Smooth muscle cell (in vitro differentiated cells): ENCODE measurements around the gene CHST4. TPM values are rescaled to one million over a fixed set of nuclear protein-coding genes. Genes with fewer than 3 reads are reported as not detected.

Experiments
- DNase-seq: peaks from one replicate; lab custom pipeline; 2025; ENCODE audit not compliant: unreplicated experiment; lab: John Stamatoyannopoulos, UW
- H2AFZ ChIP-seq: fragments of 200-600 bp; sonication (generic); 2 replicates; pipeline ENCODE4 v1.6.0; 2016; ENCODE audit warnings: antibody characterized with exemption, low read depth, mild to moderate bottlenecking
- H3F3A ChIP-seq: fragments of 200-600 bp; sonication (generic); 2 replicates; pipeline ENCODE4 v1.6.0; 2017; ENCODE audit warnings: antibody characterized with exemption, low read depth
- H3K27ac ChIP-seq: fragments of 200-600 bp; sonication (generic); 2 replicates; pipeline ENCODE4 v1.5.1; 2016; ENCODE audit warnings: low read depth, mild to moderate bottlenecking
- H3K27me3 ChIP-seq: fragments of 200-600 bp; sonication (generic); 2 replicates; pipeline ENCODE4 v1.6.1; 2016; ENCODE audit warnings: low read depth, mild to moderate bottlenecking
- H3K36me3 ChIP-seq: fragments of 200-600 bp; sonication (generic); 2 replicates; pipeline ENCODE4 v1.5.1; 2016; ENCODE audit warnings: low read depth
- H3K4me1 ChIP-seq: fragments of 200-600 bp; sonication (generic); 2 replicates; pipeline ENCODE4 v1.5.1; 2016; ENCODE audit warnings: low read depth
- H3K4me2 ChIP-seq: fragments of 200-600 bp; sonication (generic); 2 replicates; pipeline ENCODE4 v1.6.0; 2016; ENCODE audit warnings: mild to moderate bottlenecking
- H3K4me3 ChIP-seq: fragments of 200-600 bp; sonication (generic); 2 replicates; pipeline ENCODE4 v1.5.1; 2016; ENCODE audit warnings: mild to moderate bottlenecking
- H3K79me2 ChIP-seq: fragments of 200-600 bp; sonication (generic); 2 replicates; pipeline ENCODE4 v1.6.0; 2016; ENCODE audit warnings: low read depth, mild to moderate bottlenecking
- H3K9ac ChIP-seq: fragments of 200-600 bp; sonication (generic); 2 replicates; pipeline ENCODE4 v1.6.0; 2016; ENCODE audit warnings: low read depth
- H3K9me3 ChIP-seq: fragments of 200-600 bp; sonication (generic); replicated peaks from 2 replicates; pipeline ENCODE4 v1.5.1; 2016; ENCODE audit warnings: low read depth
- H4K20me1 ChIP-seq: fragments of 200-600 bp; sonication (generic); 2 replicates; pipeline ENCODE4 v1.6.0; 2016; ENCODE audit warnings: low read depth
- CTCF ChIP-seq: fragments of 200-600 bp; sonication (generic); IDR thresholded peaks from 2 replicates; pipeline ENCODE4 v1.5.1; 2017; ENCODE audit warnings: borderline replicate concordance, mild to moderate bottlenecking, antibody characterized with exemption; ENCODE audit not compliant: insufficient read depth, poor library complexity, severe bottlenecking
- WGBS: methylation state at CpG from one replicate; pipeline ENCODE4 v1.1.7; 2016; ENCODE audit warnings: low lambda C conversion rate; 5-methylcytosine and 5-hydroxymethylcytosine counted together
- polyA plus RNA-seq: library from polyadenylated mRNA; unstranded; fragments of >200 nt; fragmentation: Nextera tagmentation; extraction: Ambion mirVana; gene quantifications from 2 replicates; pipeline ENCODE4 v1.2.1, GENCODE V29; 2016
- total RNA-seq: library from RNA; depleted of rRNA; stranded (reverse); fragments of >200 nt; gene quantifications from 2 replicates; pipeline ENCODE4 v1.2.3, GENCODE V29; 2014

CHST4 gene
- total and polyA plus RNA-seq, 2 experiments from 2014 or later = not detected

- Histone ChIP-seq H3K27ac (no peak overlapping the region), H3K9me3 (no peaks in the 10 kb centered on the region), H3K27me3 (no peaks in the 10 kb centered on the region), H3F3A (peaks cover 6% of the 10 kb centered on the region), H3K36me3 (no peaks in the 10 kb centered on the region), H3K4me1 (no peaks in the 10 kb centered on the region), H2AFZ (no peak overlapping the region), H4K20me1 (no peaks in the 10 kb centered on the region), H3K4me2 (no peak overlapping the region), H3K4me3 (no peak overlapping the region), H3K9ac (no peak overlapping the region), H3K79me2 (no peaks in the 10 kb centered on the region)
- DNase-seq = no peak
- WGBS = 96% methylated on average over 4 of the region's 4 CpGs
- TF ChIP-seq CTCF = no peak
Measured at GRCh38 chr16:71568551-71568950, 42.3 kb downstream of the CHST4 start.

- Histone ChIP-seq H3K9me3 (no peaks in the 10 kb centered on the region), H3K9ac (no peak overlapping the region), H3K4me3 (no peak overlapping the region), H3K36me3 (no peaks in the 10 kb centered on the region), H3F3A (peaks cover 6% of the 10 kb centered on the region), H3K27ac (no peak overlapping the region), H3K27me3 (no peaks in the 10 kb centered on the region), H4K20me1 (no peaks in the 10 kb centered on the region), H2AFZ (no peak overlapping the region), H3K79me2 (no peaks in the 10 kb centered on the region), H3K4me2 (no peak overlapping the region), H3K4me1 (no peaks in the 10 kb centered on the region)
- WGBS = 98% methylated on average over 4 of the region's 4 CpGs
- no peak for TF ChIP-seq CTCF
- no peak for DNase-seq
Measured at GRCh38 chr16:71569621-71570020, 43.4 kb downstream of the CHST4 start.

- no peaks in the 10 kb centered on the region for H4K20me1 ChIP-seq
- H3K4me2 ChIP-seq = no peak overlapping the region
- no peak overlapping the region for H2AFZ ChIP-seq
- no peak overlapping the region for H3K9ac ChIP-seq
- no peaks in the 10 kb centered on the region for H3K4me1 ChIP-seq
- TF ChIP-seq CTCF = no peak
- no peak for DNase-seq
- 94% methylated on average over 8 of the region's 8 CpGs for WGBS
- H3K9me3 ChIP-seq = no peaks in the 10 kb centered on the region
- no peak overlapping the region for H3K4me3 ChIP-seq
- H3K27me3 ChIP-seq = no peaks in the 10 kb centered on the region
- no peak overlapping the region for H3K27ac ChIP-seq
- H3K36me3 ChIP-seq = no peaks in the 10 kb centered on the region
- no peaks in the 10 kb centered on the region for H3K79me2 ChIP-seq
- peaks cover 6% of the 10 kb centered on the region for H3F3A ChIP-seq
Measured at GRCh38 chr16:71570144-71570543, 43.9 kb downstream of the CHST4 start.

GRCh38 chr16:71572497-71573116, 46.4 kb downstream of the CHST4 start:
- Histone ChIP-seq H3K4me2 (no peak overlapping the region), H3K27ac (no peak overlapping the region), H3F3A (no peaks in the 10 kb centered on the region), H3K27me3 (peaks cover 19% of the 10 kb centered on the region), H3K9me3 (no peaks in the 10 kb centered on the region), H3K79me2 (no peaks in the 10 kb centered on the region), H3K4me3 (no peak overlapping the region), H3K9ac (no peak overlapping the region), H4K20me1 (no peaks in the 10 kb centered on the region), H3K4me1 (no peaks in the 10 kb centered on the region), H3K36me3 (no peaks in the 10 kb centered on the region), H2AFZ (no peak overlapping the region)
- WGBS = 83% methylated on average over 3 of the region's 3 CpGs
- no peak for DNase-seq
- TF ChIP-seq CTCF = no peak
